NCI-H82 treated with DMSO at 0.1 percent for 48 hours (cell line): ENCODE results near the gene ADCY10.
"Not testable (repeated sequence)": the region's sequence is repeated elsewhere in the genome, so short reads cannot be mapped to it uniquely, and the experiment has no call there.

ENCODE experiments used
- DNase-seq: peaks from one replicate; lab custom pipeline; 2025; ENCODE audit not compliant: unreplicated experiment; lab: John Stamatoyannopoulos, UW

The ADCY10 gene

DNA sequence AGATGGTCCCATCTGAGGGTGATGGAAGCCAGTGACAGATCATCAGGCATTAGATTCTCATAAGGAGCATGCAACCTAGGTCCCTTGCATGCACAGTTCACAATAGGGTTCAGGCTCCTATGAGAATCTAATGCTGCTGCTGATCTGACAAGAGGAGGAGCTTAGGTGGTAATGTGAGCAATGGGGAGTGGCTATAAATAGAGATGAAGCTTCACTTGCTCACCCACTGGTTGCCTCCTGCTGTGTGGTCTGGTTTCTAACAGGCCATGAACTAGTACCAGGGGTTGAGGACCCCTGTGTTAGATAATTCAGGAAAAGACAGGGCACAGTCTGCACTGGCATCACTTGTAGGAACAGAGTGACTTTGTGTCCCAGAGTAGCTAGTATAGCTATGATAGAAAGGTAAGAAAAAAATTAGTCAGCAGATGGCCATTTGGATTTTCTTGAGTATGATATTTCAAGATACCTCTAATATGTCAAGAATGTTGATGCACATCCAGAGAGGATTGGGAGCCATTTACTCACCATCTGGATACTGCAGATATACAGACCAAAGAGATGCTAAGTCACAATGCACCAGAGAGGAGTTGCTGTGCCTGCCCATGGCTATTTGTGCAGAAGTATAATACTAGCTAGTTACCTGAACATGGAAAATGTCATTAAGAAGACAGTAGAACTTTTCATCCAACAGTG is 53.6 kb downstream of the ADCY10 start:
- DNase-seq, result no peak

- no peak for DNase-seq
Measured at GRCh38 chr1:167856711-167857418, 57.1 kb downstream of the ADCY10 start.

DNA sequence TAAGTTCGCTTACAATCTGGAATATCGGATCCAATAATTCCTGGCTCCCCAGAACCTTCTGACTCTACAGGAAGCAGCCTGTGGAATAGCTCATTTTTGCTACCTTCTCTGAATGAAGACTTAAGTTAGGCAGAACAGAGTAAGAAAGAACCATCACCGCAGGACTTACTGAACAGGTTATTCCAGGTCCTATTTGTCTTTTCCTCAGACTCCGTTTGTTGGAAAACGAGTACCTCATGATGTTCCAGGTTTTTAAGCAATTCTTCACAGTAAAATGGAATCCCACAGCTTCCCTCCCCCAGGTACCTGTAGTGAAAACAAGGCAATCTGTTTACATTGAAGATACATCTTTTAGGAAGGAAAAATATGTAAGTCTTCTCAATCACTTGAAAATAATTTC is 59.8 kb downstream of the ADCY10 start:
- DNase-seq, result no peak

DNA sequence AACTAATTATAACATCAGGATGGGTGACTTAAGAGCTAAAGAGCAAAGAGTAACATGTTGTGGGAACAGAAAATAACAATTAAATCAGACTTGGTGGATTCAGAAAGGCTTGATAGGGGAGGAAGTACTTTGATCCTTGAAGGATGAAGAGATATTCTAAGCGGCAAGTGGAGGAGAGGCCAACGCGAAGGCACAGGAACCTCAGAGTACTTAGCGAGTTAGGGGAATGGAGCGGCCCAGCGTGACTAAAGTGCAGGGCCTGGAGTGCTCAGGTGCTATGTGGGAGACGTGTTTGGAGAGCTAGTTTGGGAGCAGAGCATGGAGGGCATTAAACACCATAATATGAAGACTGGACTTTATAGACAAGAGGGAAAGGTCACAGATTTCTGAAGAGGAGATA is 64.3 kb downstream of the ADCY10 start:
- no peak for DNase-seq

DNA sequence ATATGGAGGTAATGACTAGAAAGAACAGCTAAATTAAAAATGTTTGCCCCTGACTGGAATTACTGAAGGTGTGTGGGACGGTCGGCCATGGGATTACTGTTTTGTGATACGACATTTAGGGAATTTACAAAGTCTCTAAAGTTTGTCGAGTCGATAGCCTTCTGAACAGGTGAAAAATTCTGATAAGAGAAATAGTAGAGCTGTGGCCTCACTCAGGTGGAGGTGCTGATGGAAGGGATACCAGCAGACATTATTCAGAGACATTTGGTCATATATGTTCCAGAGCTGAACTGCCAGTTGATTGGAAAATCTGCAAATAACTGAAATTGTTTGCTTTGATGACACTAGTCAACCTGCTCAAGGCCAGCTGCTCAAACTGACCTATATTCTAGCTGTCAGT is 71.1 kb downstream of the ADCY10 start:
- no peak for DNase-seq

DNA sequence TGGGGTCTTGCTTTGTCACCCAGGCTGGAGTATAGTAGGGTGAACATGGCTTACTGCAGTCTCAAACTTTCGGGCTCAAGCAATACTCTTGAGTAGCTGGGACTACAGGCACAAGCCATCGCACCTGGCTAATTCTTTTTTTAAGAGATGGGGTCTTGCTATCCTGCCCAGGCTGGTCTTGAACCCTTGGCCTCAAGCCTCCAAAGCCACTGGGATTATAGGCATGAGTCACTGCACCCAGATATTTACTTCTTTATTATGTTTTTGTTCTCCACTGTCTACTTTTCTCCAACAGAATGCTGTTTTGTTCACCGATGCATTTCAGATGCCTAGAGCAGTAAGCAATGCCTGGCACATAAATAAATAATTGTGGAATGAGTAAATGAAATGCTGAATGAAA is 72.4 kb downstream of the ADCY10 start:
- DNase-seq, result no peak

DNA sequence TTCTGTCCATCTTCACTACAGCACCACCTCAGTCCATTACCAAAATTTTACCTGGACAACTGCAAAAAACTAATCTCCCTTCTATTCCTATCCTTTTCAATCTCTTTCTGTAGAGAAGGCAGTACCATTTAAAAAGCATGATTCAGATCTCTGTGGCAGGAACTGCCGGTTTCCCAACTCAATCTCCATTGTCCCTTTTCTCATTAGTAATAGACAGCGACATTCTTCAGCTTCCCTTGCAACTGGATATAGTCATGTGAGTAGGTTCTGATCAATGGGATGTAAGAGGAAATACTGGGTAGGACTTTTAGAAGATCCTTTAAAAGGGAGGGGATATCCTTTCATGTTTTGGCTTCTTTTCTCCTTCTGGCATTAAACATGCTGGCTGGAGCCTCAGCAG is 74.9 kb downstream of the ADCY10 start:
- no peak for DNase-seq

DNA sequence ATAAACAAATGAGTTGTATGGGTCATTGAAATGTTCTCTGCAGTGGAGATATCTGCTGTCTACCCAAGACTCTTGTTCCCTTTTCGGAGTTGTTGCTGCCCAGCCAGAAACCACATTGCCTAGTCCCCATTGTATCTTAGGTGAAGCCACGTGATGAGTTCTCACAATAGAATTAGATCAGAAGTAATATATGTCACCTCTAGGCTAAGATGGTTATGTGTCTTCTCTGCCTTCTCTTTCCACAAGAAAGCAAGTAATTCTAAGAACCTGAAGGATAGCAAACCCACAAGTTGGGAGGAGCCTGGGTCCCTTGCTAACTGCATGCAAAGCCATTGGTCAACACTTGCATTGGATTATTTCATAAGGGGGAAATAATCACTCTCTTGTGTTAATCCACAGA is 76.6 kb downstream of the ADCY10 start:
- no peak for DNase-seq

- DNase-seq, result no peak
Measured at GRCh38 chr1:167836197-167836596, 77.7 kb downstream of the ADCY10 start.

DNA sequence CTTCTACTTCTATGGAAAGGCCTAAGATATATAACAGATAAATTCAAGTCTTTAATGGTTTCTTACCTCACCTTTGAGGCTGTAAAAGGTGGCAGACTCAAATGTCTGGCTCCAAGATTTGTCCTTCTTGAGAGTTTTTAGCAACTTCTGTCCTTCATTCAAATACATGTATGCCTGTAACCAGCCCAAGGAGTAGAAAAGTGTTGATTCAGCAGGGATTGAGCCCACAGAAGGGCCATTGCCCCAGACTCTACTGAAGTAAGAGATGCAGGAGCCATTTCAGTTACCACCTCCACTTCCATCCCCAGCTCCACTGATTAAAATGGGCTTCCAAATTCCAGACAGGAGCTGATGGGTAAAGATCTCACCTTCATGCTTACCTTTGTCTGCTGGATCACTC is 80.0 kb downstream of the ADCY10 start:
- DNase-seq, result no peak

DNA sequence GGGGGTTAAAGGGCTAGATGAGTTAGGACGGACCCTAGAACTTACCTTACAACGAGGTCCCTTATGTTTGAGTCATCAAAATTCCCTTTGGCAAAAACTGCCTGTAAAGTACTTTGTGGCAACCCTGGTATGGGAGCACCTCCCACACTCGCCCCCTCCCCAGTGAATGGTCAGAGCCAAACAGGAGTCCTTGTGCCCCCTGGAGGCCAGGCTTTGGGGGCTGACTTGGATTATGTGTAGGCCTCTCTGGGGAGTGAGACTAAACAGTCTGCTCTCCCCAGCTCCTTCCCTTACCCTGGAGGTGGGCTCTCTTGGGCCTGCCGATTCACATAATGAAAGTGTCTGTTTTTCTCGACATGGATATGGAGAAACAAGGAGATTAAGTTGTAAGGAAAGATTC is 81.2 kb downstream of the ADCY10 start:
- DNase-seq, result no peak

GRCh38 chr1:167830668-167831067 is 83.3 kb downstream of the ADCY10 start:
- DNase-seq, result not testable (repeated sequence)

DNA sequence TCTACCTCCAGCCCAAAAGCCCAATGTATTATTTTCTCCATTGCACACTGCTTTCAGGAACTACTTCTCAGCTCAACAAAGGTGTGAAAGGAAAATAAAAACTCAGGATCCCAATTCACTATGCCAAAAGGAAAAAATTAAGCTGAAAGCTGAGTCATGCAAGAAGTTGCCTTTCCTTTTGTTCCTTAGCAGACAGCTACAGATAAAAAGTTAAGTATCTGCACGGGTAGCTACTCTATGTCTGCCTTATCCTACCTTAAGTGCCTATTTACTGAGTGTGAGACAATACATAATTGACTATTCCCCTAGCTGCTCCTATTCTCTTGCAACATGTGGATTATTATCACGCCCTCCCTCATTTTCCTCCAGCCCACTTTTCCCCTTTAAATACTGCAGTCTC is 84.1 kb downstream of the ADCY10 start:
- no peak for DNase-seq

GRCh38 chr1:167826127-167826526 is 87.8 kb downstream of the ADCY10 start:
- no peak for DNase-seq

DNA sequence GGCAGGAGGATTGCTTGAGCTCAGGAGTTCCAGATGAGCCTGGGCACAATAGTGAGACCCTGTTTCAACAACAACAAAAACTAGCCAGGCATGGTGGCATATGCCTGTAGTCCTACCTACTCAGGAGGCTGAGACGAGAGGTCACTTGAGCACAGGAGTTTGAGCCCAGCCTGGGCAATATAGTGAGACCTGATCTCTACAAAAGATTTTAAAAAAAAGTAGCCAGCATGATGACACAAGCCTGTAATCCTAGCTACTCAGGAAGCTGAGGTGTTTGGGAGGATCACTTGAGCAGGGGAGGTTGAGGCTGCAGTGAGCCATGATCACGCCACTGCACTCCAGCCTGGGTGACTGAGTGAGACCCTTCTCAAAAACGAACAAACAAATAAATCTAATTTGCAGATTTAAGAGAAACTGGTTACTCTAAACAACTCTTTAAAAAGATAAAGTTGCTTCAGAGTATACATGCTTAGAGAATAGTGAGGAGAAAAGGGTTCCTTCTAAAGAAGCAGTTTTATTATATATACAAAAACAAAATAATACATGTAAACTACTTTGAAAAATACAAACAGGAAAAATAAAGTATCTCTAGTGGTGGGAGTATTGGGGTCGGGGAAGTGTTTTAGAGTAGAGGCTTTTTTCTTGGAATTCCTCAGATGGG is 88.4 kb downstream of the ADCY10 start:
- DNase-seq, result no peak

- DNase-seq, result no peak
Measured at GRCh38 chr1:167824163-167824794, 89.7 kb downstream of the ADCY10 start.

DNA sequence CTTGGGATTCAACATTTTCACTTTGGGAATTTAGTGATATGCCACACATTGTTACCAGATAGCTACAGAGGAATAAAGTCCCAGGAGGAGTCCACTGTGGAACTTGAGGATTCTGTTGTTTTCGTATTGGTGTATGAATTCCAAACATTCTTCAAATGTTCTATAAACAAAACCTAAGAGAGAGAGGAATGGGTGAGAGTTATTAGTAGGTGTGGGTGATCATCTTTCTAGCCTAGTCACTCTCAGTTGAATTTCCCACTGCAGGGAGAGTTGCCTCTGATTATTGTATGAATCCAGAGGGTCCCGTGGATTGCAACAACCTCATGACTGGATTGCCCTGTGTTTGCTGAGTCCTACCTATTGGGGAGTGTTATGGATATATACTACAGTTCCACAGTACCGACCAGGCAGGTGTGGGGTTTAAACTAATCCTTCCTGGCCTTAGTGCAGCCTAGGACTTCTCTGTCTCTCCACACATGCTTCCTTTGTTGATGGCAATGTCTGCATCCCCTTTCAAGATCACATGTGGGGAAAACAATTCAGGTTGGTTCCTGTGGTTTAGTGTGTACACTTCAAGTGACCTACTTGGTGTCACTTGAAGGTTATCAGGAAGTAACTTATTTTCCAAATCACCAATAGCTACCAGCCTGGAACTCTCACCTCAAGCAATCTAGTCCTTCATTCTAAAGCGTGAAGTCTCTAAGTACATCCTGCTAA is 91.8 kb downstream of the ADCY10 start:
- no peak for DNase-seq

DNA sequence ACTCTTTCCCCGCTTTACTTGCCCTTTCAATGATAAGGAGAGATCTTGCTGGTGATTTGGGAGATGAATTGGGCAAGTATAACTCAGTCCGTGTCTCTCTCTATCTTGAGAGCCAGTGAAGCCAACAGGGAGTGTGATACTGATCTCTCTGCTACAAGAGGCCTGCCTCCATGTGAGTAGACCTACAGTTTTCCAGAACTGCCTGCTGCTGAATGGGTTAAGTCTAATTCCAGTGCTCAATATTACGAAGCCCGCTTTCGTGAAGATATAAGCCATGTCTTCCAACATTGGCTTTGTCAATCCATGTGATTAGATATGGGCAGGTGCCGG is 92.6 kb downstream of the ADCY10 start:
- DNase-seq, result no peak

DNA sequence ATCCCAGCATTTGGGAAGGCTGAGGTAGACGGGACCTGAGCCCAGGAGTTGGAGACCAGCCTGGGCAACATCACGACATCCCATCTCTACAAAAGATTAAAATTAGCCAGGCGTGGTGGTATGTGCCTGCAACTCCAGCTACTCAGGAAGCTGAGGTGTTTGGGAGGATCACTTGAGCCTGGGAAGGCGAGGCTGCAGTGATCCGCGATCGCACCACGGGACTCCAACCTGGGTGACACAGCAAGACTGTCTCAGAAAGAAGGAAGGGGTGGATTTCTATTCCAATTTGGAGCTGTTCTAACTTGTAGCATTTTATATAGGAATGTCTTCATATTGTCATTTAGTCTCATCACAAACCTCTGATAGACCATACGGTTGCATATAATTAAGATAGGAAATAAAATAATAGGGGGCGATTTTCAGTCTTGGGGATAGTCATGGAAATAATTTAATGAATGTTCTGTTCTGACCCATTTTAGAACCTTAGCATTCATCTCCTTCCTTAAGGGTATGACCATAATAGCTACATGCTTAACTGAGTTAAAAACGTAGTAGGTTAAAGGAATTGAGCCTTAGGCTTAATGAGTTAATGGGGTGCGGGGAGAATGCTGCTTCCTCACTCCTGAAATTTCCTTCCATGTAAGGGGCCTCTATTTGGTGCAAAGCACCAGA is 93.1 kb downstream of the ADCY10 start:
- DNase-seq, result no peak

DNA sequence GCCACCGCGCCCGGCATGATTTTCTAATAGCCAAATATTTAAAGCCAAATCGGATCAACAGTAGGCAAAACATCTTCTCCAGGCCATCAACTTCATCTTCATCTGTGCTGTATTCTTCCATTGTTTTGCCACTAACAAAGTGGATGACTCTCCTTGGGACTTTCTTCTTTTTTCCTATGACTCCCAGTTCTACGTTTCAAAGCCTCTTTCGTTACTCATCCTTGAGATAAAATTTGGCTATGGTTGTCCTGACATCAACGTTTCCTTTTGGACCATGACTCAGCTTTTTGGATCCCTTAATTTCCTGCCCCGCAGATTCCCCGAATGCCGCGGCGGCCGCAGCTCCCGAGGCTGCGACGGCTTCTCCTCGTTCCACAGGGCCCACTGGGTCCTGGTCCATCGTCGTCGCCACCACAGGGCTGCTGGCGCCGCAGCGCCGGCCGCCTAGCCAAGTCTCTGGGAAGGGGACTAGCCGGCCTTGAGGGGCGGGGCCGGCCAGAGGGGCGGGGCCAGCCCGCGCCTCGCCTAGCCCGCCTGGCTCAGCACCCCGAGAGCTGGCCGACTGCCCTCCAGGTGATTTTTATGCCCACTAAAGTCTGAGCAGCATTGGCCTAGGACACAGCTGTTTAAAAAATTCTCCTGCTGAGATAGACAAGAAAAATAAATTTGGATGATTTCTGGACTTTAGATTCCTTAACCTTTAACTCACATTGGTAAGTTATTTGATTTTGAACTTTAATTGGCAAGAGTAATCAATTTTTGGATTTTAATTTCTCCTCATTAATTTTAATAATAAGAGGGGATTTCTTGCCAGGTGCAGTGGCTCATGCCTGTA is 93.9 kb downstream of the ADCY10 start:
- no peak for DNase-seq
